ENCODE results near the gene SNN. TPM values are rescaled to one million over a fixed set of nuclear protein-coding genes. Genes with fewer than 3 reads are reported as not detected.

Gene SNN
- polyA plus RNA-seq, 1 experiment: 7.5 TPM

DNA sequence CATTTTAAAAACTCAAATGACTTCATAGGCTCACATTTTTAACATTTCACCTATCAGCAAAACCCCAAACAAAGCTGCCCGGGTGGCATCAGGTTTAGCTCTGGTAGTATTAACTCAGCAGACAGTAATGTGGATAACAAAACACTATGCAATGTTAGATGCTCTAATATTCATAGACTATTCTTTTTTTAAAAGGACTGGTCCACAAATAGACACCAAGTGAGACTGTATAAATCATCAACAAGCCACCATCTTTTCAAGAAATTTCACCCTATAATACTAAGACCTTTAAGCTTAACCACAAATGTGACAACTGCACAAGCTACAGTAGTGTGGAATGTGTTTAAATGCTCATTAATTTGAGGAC is 20.2 kb downstream of the SNN start:
- Histone ChIP-seq H3K4me3 (ENCODE audit: low read depth, low read length) (no peak overlapping the region), H3K27me3 (ENCODE audit: control insufficient read depth, insufficient read depth, low read length) (no peaks in the 10 kb centered on the region), H3K36me3 (ENCODE audit: control insufficient read depth, insufficient read depth, low read length) (peaks cover 23% of the 10 kb centered on the region)
- no peak for DNase-seq (ENCODE audit: low read depth)
- TF ChIP-seq, protein P1, sequence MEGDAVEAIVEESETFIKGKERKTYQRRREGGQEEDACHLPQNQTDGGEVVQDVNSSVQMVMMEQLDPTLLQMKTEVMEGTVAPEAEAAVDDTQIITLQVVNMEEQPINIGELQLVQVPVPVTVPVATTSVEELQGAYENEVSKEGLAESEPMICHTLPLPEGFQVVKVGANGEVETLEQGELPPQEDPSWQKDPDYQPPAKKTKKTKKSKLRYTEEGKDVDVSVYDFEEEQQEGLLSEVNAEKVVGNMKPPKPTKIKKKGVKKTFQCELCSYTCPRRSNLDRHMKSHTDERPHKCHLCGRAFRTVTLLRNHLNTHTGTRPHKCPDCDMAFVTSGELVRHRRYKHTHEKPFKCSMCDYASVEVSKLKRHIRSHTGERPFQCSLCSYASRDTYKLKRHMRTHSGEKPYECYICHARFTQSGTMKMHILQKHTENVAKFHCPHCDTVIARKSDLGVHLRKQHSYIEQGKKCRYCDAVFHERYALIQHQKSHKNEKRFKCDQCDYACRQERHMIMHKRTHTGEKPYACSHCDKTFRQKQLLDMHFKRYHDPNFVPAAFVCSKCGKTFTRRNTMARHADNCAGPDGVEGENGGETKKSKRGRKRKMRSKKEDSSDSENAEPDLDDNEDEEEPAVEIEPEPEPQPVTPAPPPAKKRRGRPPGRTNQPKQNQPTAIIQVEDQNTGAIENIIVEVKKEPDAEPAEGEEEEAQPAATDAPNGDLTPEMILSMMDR (IDR thresholded peaks at IDR 0.05; ENCODE audit: insufficient read depth, low read depth, low read length): no peak
- POLR2A ChIA-PET: no interaction called here
- CTCF ChIA-PET: interaction anchor here (0.9 to 1.9 kb wide), 4 partner anchors 10 to 281 kb away, joined by 3 to 6 read pairs (median 4); no protein-coding TSS in a partner anchor

DNA sequence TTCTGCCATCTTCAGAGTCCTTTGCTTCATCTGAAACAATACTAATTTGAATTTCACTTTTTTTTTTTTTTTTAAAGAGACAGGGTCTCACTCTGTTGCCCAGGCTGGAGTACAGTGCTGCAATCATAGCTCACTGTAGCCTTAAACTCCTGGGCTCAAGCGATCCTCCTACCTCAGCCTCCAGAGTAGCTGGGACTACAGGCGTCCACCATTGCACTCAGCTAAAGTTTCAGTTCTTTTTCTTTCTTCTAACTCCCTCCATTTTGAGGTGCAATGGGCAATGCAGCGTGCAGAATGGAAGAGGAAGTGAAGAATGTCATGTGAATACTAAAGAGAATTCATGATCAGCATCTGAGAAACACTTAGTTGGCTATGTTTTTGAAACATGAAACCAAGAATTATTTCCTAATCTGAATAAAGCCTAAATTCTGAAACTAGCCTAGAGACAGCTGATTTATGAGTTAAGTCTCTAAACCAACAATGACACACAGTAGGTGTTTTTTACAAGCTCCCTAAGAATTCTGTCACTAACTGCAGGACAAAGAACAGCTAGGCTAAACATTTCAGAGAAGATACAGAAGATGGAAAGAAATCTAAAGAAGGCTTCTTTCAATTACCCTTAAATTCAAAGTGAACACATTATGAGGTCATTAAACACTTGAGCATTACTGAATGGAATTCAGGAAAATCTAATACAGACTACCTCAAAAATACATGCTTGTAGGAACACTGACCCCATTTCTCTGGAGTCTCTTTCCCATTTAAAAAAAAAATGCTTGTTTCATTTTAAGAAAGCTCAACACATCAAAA is 21.0 kb downstream of the SNN start:
- no peak overlapping the region for H3K4me3 ChIP-seq (ENCODE audit: low read depth, low read length)
- ChIA-PET CTCF (interaction anchor here (0.9 to 1.9 kb wide), 7 partner anchors 9 to 282 kb away, joined by 3 to 7 read pairs (median 5); no protein-coding TSS in a partner anchor), POLR2A (no interaction called here)
- TF ChIP-seq, protein P1 (IDR thresholded peaks at IDR 0.05; ENCODE audit: insufficient read depth, low read depth, low read length): no peak
- no peak for DNase-seq (ENCODE audit: low read depth)
- H3K27me3 ChIP-seq (ENCODE audit: control insufficient read depth, insufficient read depth, low read length): no peaks in the 10 kb centered on the region
- H3K36me3 ChIP-seq (ENCODE audit: control insufficient read depth, insufficient read depth, low read length): peaks cover 20% of the 10 kb centered on the region

DNA sequence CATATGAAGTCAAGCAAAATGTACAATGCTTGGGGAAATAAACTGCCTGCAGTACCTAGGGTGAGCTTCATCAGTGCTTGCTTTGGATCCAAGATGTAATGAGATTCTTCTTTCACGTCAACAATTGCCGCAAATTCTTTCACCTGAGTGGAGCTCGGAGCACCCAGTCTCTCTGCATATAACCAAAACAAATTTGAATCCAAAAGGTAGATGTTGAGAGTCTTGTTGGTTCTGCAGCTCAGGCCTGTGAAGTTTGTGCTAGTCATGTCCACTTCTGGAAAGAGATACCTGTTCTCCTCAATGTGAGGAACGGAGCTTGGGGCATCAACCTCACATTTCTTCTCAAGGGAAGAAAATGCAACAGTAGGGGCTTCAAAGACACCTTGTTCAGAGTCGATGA is 23.0 kb downstream of the SNN start:
- no peak overlapping the region for H3K4me3 ChIP-seq (ENCODE audit: low read depth, low read length)
- no peaks in the 10 kb centered on the region for H3K27me3 ChIP-seq (ENCODE audit: control insufficient read depth, insufficient read depth, low read length)
- TF ChIP-seq, protein P1 (IDR thresholded peaks at IDR 0.05; ENCODE audit: insufficient read depth, low read depth, low read length): no peak
- POLR2A ChIA-PET: interaction anchor here (0.8 kb wide), 1 partner anchor 734 kb away, joined by 4 read pairs; no protein-coding TSS in a partner anchor
- CTCF ChIA-PET: interaction anchor here (1.1 to 1.5 kb wide), 3 partner anchors 15 to 159 kb away, joined by 3 to 5 read pairs (median 3); no protein-coding TSS in a partner anchor
- peaks cover 17% of the 10 kb centered on the region for H3K36me3 ChIP-seq (ENCODE audit: control insufficient read depth, insufficient read depth, low read length)
- DNase-seq (ENCODE audit: low read depth): no peak

DNA sequence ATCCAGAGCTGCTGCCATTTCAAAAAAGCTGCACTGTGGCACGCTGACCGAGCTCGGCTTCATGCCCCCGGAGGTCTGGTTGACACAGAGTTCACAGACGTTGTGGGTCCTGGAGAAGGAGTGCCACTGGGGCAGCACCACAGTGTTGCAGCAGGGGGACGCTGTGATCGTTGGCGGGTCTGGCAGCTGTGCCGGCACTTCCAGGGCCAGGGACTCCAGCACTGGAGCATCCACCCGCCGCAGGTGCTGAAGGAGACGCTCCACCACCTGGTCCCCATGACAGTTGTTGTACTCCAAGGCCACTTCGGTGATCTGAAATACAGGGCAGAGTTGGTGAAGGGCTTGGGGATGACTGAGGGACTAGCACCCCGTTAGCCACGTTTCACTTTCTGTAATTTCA is 23.5 kb downstream of the SNN start:
- TF ChIP-seq, protein P1 (IDR thresholded peaks at IDR 0.05; ENCODE audit: insufficient read depth, low read depth, low read length): no peak
- H3K4me3 ChIP-seq (ENCODE audit: low read depth, low read length): no peak overlapping the region
- no peaks in the 10 kb centered on the region for H3K27me3 ChIP-seq (ENCODE audit: control insufficient read depth, insufficient read depth, low read length)
- ChIA-PET POLR2A (no interaction called here), CTCF (interaction anchor here (1.1 to 1.5 kb wide), 3 partner anchors 15 to 160 kb away, joined by 3 to 5 read pairs (median 3); no protein-coding TSS in a partner anchor)
- no peak for DNase-seq (ENCODE audit: low read depth)
- peaks cover 22% of the 10 kb centered on the region for H3K36me3 ChIP-seq (ENCODE audit: control insufficient read depth, insufficient read depth, low read length)

DNA sequence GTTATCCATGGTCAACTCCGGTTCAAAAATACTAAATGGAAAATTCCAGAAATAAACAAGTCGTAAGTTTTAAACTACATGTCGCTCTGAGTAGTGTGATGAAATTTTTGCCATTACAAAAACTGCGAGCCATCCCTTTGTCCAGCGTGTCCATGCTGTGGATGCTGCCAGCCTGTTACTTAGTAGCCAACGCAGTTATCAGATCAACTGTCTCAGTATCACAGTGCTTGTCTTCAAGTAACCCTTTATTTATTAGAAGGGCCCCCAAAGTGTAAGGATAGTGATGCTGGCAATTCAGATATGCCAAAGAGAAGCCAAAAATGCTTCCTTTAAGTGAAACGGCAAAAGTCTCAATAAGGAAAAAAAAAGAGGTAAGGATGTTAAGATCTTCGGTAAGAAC is 23.9 kb downstream of the SNN start:
- POLR2A ChIA-PET: no interaction called here
- no peak for DNase-seq (ENCODE audit: low read depth)
- TF ChIP-seq, protein P1 (IDR thresholded peaks at IDR 0.05; ENCODE audit: insufficient read depth, low read depth, low read length): no peak
- Histone ChIP-seq H3K27me3 (ENCODE audit: control insufficient read depth, insufficient read depth, low read length) (no peaks in the 10 kb centered on the region), H3K4me3 (ENCODE audit: low read depth, low read length) (no peak overlapping the region), H3K36me3 (ENCODE audit: control insufficient read depth, insufficient read depth, low read length) (peaks cover 22% of the 10 kb centered on the region)
- CTCF ChIA-PET: no interaction called here

Data from BJ (cell line).